Fibroblast of skin of scalp (primary cell): ENCODE data around the gene PRR23B. TPM values are rescaled to one million over a fixed set of nuclear protein-coding genes. Genes with fewer than 3 reads are reported as not detected.
"Not testable (repeated sequence)": the region's sequence is repeated elsewhere in the genome, so short reads cannot be mapped to it uniquely, and the experiment has no call there.

ENCODE experiments used
- DNase-seq: peaks from one replicate; pipeline ENCODE4 v3.0.0-alpha.2; 2013
- polyA plus RNA-seq, 2 experiments: library from polyadenylated mRNA; unstranded; fragments of 120-200 nt; gene quantifications; one replicate each; pipeline ENCODE4 v1.2.1, GENCODE V29; 2013; ENCODE audit not compliant: insufficient read length in 2 of 2

Gene PRR23B
- not detected for polyA plus RNA-seq (2013, experiment 1 of 2; ENCODE audit: insufficient read length)
- polyA plus RNA-seq (2013, experiment 2 of 2; ENCODE audit: insufficient read length), result not detected

GRCh38 chr3:139020868-139021234, at the start of gene PRR23B:
Gene PRR23B (minus strand): TSS chr3:139020926. CDS start chr3:139020661, 265 bp downstream.
- DNase-seq, result no peak

- DNase-seq, result no peak
Measured at GRCh38 chr3:139062918-139063317, 42.2 kb upstream of the PRR23B start.

- no peak for DNase-seq
Measured at GRCh38 chr3:139052802-139053600, 32.3 kb upstream of the PRR23B start.

DNA sequence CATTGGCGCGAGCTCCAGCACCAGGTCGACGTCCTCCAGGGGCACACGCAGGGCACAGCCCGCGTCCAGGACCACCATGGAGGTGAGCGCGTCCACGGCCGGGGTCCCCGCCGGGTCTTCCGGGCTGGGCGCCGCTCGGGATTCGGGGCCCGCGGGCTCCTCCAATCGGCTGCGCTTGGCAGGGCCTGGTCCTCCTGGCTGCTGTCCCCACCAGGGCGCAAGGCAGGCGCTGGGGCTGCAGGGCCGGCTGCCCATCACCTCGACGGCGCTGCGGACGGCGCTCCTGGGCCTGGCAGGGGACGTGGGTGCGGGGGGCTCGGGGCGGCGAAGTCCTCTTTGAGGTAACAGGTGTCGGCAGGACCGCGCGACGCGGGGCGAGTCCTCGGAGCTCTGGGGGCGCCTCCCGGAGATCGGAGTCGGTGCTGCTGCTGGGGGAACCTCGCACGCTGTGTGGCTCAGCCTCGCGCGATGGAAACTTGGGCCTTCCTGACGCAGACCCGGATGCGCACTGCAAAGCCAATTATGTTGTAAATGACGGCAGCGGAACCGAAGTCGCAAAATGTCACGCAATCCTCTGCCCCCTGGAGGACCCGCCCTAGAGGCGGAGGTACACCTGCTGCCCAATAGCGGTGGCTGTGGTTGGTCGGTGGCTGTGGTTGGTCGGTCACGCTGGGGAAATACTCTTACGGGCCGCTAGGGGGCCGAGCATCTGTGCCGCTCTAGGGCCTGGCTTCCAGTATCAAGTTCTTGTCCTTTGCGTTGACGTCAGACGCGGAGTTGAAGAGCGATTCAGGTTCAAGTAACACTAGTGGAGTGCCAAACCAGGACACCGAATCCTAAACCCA, 23.9 kb upstream of the PRR23B start, which contains the start of gene PRR23C:
TSS of gene PRR23C (minus strand) at position 527 of the 845 bp plus-strand sequence. CDS start at position 255, 272 bp downstream.
- DNase-seq, result no peak

DNA sequence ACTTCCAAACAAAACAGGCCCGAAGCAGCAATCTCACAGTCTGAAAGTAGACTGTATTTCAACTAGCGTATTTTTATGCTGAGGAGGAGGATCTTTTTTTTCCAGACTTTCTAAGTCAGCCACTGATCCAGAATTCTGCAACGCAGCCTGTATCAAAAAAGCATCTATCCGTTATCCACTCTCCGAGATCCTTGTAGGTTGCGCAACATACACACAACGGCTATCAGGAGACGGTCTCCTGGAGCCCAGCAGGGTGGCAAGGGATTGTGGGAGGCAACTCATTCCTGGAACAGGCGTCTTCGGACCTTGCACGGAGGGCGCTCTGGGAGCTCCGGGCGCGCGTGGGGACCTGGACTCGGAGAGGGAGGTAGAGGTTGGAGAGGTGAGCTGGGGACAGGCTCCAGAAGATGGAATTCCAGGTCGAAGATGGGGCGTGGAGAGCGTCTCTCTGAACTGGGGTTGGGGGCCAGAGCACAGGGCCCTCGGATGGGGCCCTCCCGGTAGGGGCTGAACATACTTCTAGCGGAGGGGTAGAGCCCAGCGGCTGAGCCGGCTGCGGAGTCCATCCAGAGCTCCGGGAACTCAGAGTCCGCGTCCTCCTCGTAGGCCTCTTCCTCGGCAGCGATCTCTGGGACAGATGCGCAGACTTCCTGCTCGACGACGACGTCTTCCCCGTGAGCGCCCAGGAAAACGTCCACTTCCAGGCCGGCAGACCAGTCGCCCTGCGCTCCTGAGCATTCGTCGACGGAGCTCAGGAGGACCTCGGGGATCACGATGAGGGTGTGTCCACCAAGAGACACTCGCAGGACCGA, 23.0 kb upstream of the PRR23B start:
- no peak for DNase-seq

GRCh38 chr3:139037478-139037877, 16.8 kb upstream of the PRR23B start:
- no peak for DNase-seq

DNA sequence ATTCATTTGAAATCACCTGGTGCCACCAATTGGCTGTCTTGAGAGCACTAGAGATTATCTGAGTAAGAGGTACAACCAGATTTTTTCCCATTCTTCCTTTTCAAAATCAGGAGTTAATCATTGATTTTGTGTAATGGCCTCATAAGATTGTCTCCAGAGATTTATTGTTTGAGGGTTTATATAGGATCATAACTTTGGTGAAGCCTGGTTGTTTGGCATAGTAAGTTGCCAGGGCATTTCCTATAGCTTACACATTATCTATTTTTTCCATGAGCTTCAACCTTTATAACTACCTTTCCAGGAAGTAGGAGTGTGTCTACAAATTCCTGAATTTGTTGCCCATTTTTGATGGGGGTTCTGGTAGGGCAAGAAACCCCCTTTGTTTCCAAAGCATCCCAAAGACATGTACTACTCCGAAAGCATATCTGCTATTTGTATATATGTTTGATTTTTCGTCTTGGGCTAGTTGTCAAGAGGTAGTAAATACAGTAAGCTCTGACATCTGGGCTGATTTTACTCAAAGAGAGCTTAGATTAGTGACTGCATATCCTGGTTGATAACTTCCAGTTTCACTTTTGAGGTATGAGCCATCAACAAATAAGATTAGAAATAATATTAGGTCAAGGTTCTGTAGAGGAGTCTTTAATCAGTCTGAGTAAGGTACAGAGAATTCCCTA, 11.7 kb upstream of the PRR23B start:
- no peak for DNase-seq

- DNase-seq, result not testable (repeated sequence)
Measured at GRCh38 chr3:139030576-139030975, 9.8 kb upstream of the PRR23B start.

DNA sequence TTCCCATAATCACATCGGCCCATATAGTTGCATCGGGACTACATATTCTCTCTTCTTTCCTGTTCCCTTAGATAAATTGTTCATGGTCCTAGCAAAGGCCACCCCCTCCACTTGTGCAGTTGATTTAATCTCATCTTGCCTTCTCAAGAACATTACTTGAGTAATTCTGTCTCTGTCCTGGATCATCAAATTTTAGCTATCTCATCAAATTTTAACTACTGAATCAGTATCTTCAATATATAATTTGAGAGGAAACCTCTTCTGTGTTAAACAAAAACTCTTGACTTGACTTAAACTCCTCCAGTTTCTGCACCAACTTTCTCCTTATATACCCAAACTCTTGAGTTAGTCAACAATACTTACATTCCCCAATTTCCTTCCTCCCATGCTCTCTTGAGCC, 4.2 kb upstream of the PRR23B start:
- DNase-seq, result no peak

GRCh38 chr3:139020036-139020867, 474 bp downstream of the PRR23B start:
- no peak for DNase-seq

DNA sequence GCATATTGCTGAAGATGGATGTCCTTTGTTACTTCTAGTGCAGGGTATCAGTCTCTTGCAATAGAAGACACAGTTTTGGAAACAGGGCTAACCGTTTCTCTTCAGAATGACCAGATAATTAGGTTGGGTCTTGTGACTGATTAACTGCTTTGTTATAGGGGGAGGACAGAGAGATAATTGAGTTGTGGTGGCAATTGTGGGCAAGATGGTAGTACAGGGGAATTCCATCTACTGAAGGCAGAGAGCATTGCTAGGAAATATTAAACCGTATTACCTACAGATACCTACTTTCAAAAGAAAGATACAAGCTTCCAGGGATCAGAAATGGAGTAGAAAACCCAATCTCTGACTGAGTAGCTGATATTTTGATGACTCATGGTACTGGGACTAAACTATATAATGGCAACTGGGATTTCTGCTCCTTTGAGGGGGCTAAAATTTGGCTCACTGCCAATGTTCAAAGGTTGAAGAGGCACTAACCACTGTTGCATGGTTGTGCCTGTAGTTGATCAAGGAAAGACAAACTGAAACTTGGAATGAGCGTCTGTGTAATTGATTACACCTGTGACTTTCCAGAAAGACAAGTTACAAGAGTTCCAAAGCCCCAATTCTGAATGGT, 4.2 kb downstream of the PRR23B start:
- no peak for DNase-seq

DNA sequence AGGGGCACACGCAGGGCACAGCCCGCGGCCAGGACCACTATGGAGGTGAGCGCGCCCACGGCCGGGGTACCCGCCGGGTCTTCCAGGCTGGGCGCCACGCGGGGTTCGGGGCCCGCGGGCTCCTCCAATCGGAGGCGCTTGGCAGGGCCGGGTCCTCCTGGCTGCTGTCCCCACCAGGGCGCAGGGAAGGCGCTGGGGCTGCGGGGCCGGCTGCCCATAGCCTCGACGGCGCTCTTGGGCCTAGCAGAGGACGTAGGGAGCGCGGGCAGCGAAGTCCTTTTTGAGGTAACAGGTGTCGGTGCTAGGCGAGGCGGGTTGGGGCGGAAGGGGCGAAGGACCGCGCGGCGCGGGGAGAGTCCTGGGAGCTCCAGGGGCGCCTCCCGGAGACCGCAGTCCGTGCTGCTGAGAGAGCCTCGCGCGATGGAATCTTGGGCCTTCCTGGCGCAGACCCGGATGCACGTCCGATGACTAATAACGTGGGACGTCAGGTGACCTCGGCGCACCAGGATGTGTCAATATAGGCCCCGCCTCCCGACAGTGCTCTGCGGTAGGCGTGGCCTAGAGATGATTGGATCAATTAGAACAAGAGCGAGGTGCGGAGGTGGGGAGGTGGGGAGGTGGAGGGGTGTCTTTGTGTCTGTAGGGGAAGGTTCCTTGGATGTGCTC, 14.5 kb downstream of the PRR23B start, which contains the start of gene PRR23A:
TSS of gene PRR23A (minus strand) at position 218 of the 666 bp plus-strand sequence. CDS start at position 218, 0 bp downstream.
- no peak for DNase-seq

DNA sequence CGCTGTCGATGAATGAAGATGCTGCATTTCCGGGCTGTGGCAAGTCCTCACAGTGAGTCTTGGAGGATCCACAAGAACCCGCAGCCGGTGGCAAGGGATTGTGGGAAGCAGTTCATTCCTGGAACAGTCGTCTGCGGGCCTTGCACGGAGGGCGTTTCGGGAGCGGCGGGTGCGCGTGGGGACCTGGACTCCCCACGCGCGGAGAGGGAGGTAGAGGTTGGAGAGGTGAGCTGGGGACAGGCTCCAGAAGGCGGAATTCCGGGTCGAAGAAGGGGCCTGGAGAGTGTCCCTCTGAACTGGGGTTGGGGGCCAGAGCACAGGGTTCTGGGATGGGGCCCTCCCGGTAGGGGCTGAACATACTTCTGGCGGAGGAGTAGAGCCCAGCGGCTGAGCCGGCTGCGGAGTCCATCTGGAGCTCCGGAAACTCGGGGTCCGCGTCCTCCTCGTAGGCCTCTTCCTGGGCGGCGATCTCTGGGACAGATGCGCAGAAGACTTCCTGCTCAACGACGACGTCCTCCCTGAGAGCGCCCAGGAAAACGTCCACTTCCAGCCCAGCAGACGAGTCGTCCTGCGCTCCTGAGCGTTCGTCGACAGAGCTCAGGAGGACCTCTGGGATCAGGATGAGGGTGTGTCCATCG, 15.3 kb downstream of the PRR23B start:
- no peak for DNase-seq

GRCh38 chr3:138995706-138996105, 25.0 kb downstream of the PRR23B start:
- no peak for DNase-seq

GRCh38 chr3:138987181-138987580, 33.5 kb downstream of the PRR23B start:
- DNase-seq, result no peak

- no peak for DNase-seq
Measured at GRCh38 chr3:138985932-138986331, 34.8 kb downstream of the PRR23B start.

DNA sequence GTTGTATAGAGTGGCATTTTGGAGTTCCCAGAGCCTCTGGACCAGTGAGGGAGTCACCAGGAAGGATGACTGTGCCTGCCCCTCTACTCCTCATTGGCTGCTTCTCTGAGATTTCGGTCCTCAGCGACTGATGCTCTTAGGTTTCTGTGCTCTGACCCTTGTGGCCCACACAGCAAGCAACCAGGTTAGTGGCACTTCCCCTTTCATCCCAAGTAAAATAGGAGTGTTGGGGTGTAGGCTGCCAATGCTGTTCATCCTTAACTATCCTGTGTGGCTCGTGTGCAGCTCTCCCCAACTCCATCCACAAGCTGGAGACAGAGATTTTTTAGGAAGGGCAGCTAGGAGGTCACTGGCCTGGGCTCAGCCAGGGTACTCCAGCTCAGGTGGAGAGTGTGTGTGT, 35.9 kb downstream of the PRR23B start:
- DNase-seq, result no peak

GRCh38 chr3:138976047-138976446, 44.7 kb downstream of the PRR23B start:
- DNase-seq, result no peak

GRCh38 chr3:138975351-138975750, 45.4 kb downstream of the PRR23B start:
- no peak for DNase-seq
